Measurements from ENCODE around the gene ZNF232.

DNA sequence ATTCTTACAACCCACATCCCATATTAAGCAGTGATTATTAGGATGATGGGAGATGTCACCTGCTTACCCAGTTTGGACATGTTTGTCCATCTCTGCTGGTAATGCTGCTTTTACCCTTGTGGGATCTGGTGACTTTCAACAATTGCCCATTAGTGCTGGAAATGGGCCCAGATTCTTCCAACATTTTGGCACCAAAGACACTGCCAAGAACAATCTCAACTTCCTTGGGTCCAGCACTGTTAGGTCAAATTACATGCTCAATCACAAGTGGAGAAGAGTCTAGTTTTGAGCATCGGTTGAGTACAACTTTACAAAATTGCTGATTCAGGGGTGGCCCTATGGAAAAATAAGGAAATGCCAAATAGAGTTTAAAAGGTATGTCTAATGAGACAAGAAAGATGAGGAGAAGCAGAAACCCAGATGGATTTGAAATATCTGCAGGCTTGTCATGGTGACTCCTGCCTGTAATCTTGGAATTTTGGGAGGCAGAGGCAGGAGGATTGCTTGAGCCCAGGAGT is 46.4 kb downstream of the ZNF232 start:
- TF ChIP-seq, protein P1, sequence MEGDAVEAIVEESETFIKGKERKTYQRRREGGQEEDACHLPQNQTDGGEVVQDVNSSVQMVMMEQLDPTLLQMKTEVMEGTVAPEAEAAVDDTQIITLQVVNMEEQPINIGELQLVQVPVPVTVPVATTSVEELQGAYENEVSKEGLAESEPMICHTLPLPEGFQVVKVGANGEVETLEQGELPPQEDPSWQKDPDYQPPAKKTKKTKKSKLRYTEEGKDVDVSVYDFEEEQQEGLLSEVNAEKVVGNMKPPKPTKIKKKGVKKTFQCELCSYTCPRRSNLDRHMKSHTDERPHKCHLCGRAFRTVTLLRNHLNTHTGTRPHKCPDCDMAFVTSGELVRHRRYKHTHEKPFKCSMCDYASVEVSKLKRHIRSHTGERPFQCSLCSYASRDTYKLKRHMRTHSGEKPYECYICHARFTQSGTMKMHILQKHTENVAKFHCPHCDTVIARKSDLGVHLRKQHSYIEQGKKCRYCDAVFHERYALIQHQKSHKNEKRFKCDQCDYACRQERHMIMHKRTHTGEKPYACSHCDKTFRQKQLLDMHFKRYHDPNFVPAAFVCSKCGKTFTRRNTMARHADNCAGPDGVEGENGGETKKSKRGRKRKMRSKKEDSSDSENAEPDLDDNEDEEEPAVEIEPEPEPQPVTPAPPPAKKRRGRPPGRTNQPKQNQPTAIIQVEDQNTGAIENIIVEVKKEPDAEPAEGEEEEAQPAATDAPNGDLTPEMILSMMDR (IDR thresholded peaks at IDR 0.05 in 8 of 11, conservative IDR thresholded peaks at IDR 0.05 in 3 of 11), result no peak
- TF ChIP-seq POLR2AphosphoS5 (IDR thresholded peaks at IDR 0.05) (no peak), POLR2A (IDR thresholded peaks at IDR 0.05) (no peak)
